Germinal center (tissue), 1 donor: ENCODE data around the gene KCNC3.

Source experiments
- DNase-seq: peaks from one replicate; pipeline ENCODE4 v3.0.0; 2012; ENCODE audit warnings: mixed read lengths, low spot score

Gene KCNC3

GRCh38 chr19:50310759-50311465 lies 18.3 kb downstream of the KCNC3 start:
- DNase-seq = no peak

GRCh38 chr19:50309396-50310125 lies 19.6 kb downstream of the KCNC3 start:
- DNase-seq = no peak

- DNase-seq = no peak
Measured at GRCh38 chr19:50308991-50309390, 20.2 kb downstream of the KCNC3 start.

- DNase-seq = no peak
Measured at GRCh38 chr19:50303558-50303957, 25.6 kb downstream of the KCNC3 start.

- DNase-seq = no peak
Measured at GRCh38 chr19:50301607-50301971, 27.6 kb downstream of the KCNC3 start.

GRCh38 chr19:50300814-50301606 lies 28.2 kb downstream of the KCNC3 start:
- DNase-seq = no peak

- no peak for DNase-seq
Measured at GRCh38 chr19:50300051-50300450, 29.1 kb downstream of the KCNC3 start.

- DNase-seq = no peak
Measured at GRCh38 chr19:50293263-50294004, 35.7 kb downstream of the KCNC3 start.

GRCh38 chr19:50292216-50292827 lies 36.9 kb downstream of the KCNC3 start:
- DNase-seq = no peak

GRCh38 chr19:50290775-50291174 lies 38.4 kb downstream of the KCNC3 start:
- no peak for DNase-seq

GRCh38 chr19:50290011-50290410 lies 39.2 kb downstream of the KCNC3 start:
- DNase-seq = no peak

- no peak for DNase-seq
Measured at GRCh38 chr19:50288954-50289353, 40.2 kb downstream of the KCNC3 start.

- DNase-seq = no peak
Measured at GRCh38 chr19:50287331-50287730, 41.8 kb downstream of the KCNC3 start.

- DNase-seq = no peak
Measured at GRCh38 chr19:50286443-50286842, 42.7 kb downstream of the KCNC3 start.

GRCh38 chr19:50285833-50286232 lies 43.3 kb downstream of the KCNC3 start:
- no peak for DNase-seq

- DNase-seq = no peak
Measured at GRCh38 chr19:50281491-50281890, 47.7 kb downstream of the KCNC3 start.

- no peak for DNase-seq
Measured at GRCh38 chr19:50280983-50281382, 48.2 kb downstream of the KCNC3 start.

- no peak for DNase-seq
Measured at GRCh38 chr19:50280074-50280473, 49.1 kb downstream of the KCNC3 start.

GRCh38 chr19:50277966-50278580 lies 51.1 kb downstream of the KCNC3 start:
- DNase-seq = no peak

GRCh38 chr19:50276370-50277063 lies 52.7 kb downstream of the KCNC3 start:
- DNase-seq = no peak
